Measurements from ENCODE around the gene NOMO2. TPM values are rescaled to one million over a fixed set of nuclear protein-coding genes. Genes with fewer than 3 reads are reported as not detected.
"Not testable (repeated sequence)": the region's sequence is repeated elsewhere in the genome, so short reads cannot be mapped to it uniquely, and the experiment has no call there.

Gene NOMO2
- polyA plus RNA-seq, 2 of the 4 experiments (the other 2 are of a cell fraction), result 96.0 to 123 TPM

- ATAC-seq; H3K4me1 ChIP-seq; POLR2A ChIA-PET; FAIRE-seq; H3K9me3 ChIP-seq; H3K4me3 ChIP-seq; H3K4me2 ChIP-seq; H3K27ac ChIP-seq; DNase-seq (ENCODE audit: low read depth in 1 of 2, low spot score in 1 of 2); CTCF ChIA-PET: not testable (repeated sequence)
- 74% methylated on average over 12 of the region's 13 CpGs for WGBS (ENCODE audit: missing lambda C conversion rate)
These were observed 13.5 kb upstream of the NOMO2 start for GRCh38 chr16:18575298-18575917.

GRCh38 chr16:18573887-18574286, 12.0 kb upstream of the NOMO2 start:
- CTCF ChIA-PET; H3K4me2 ChIP-seq; H3K9me3 ChIP-seq; H3K27ac ChIP-seq; H3K4me3 ChIP-seq; FAIRE-seq; DNase-seq (ENCODE audit: low read depth in 1 of 2, low spot score in 1 of 2); ATAC-seq; POLR2A ChIA-PET; H3K4me1 ChIP-seq: not testable (repeated sequence)
- 81% methylated on average over 4 of the region's 7 CpGs for WGBS (ENCODE audit: missing lambda C conversion rate)

- H3K4me1 ChIP-seq; CTCF ChIA-PET; DNase-seq (ENCODE audit: low read depth in 1 of 2, low spot score in 1 of 2); POLR2A ChIA-PET; ATAC-seq; FAIRE-seq; H3K4me3 ChIP-seq; H3K9me3 ChIP-seq; H3K27ac ChIP-seq; H3K4me2 ChIP-seq: not testable (repeated sequence)
- 75% methylated on average over 8 of the region's 8 CpGs for WGBS (ENCODE audit: missing lambda C conversion rate)
These were observed 11.1 kb upstream of the NOMO2 start for GRCh38 chr16:18572973-18573372.

- ATAC-seq, result peak; percentile 31 to 56; a peak in 4 of 6 replicates
- FAIRE-seq; DNase-seq (ENCODE audit: low read depth in 1 of 2, low spot score in 1 of 2); POLR2A ChIA-PET; H3K9me3 ChIP-seq; CTCF ChIA-PET; H3K4me1 ChIP-seq: not testable (repeated sequence)
- 24% methylated on average over 7 of the region's 13 CpGs for WGBS (ENCODE audit: missing lambda C conversion rate)
- peak overlapping the region; percentile 63 for H3K4me2 ChIP-seq
- H3K4me3 ChIP-seq, result peak overlapping the region; percentile 32; the same call in 1 of the 3 replicates
- peak overlapping the region in 1 of 2 experiments; percentile 25; a peak in 1 of 6 replicates for H3K27ac ChIP-seq
These were observed 9.5 kb upstream of the NOMO2 start for GRCh38 chr16:18571307-18571850.

- H3K4me1 ChIP-seq; H3K9me3 ChIP-seq; FAIRE-seq; CTCF ChIA-PET; POLR2A ChIA-PET; DNase-seq (ENCODE audit: low read depth in 1 of 2, low spot score in 1 of 2): not testable (repeated sequence)
- Histone ChIP-seq H3K27ac (peak overlapping the region in 1 of 2 experiments; percentile 43; a peak in 1 of 6 replicates), H3K4me2 (peak overlapping the region; percentile 63), H3K4me3 (peak overlapping the region; percentile 32; the same call in 1 of the 3 replicates)
- 64% methylated on average over 12 of the region's 46 CpGs for WGBS (ENCODE audit: missing lambda C conversion rate)
- peak; percentile 84 to 92 for ATAC-seq
These were observed 8.8 kb upstream of the NOMO2 start for GRCh38 chr16:18570529-18571306.

GRCh38 chr16:18560416-18561220, 1.3 kb downstream of the NOMO2 start:
- DNase-seq (ENCODE audit: low read depth in 1 of 2, low spot score in 1 of 2); ATAC-seq; FAIRE-seq; CTCF ChIA-PET; H3K4me1 ChIP-seq; H3K9me3 ChIP-seq; POLR2A ChIA-PET: not testable (repeated sequence)
- Histone ChIP-seq H3K27ac (0 out of 6 replicates have a peak overlapping the region, but pooled peaks of 1 of the 2 experiments have one; percentile 54), H3K4me2 (peak overlapping the region; percentile 69), H3K4me3 (peak overlapping the region; percentile 55)
- 53% methylated on average over 14 of the region's 16 CpGs for WGBS (ENCODE audit: missing lambda C conversion rate)

GRCh38 chr16:18553671-18554070, 8.2 kb downstream of the NOMO2 start:
- POLR2A ChIA-PET, FAIRE-seq: not testable (repeated sequence)
- 92% methylated on average over 1 of the region's 5 CpGs for WGBS (ENCODE audit: missing lambda C conversion rate)

GRCh38 chr16:18547382-18547781, 14.5 kb downstream of the NOMO2 start:
- DNase-seq (ENCODE audit: low read depth in 1 of 2, low spot score in 1 of 2); POLR2A ChIA-PET; H3K4me3 ChIP-seq; H3K4me2 ChIP-seq; ATAC-seq; H3K27ac ChIP-seq; FAIRE-seq; H3K4me1 ChIP-seq; H3K9me3 ChIP-seq; CTCF ChIA-PET: not testable (repeated sequence)
- 79% methylated on average over 4 of the region's 6 CpGs for WGBS (ENCODE audit: missing lambda C conversion rate)

More at GRCh38 chr16:18553671-18554070, 8.2 kb downstream of the NOMO2 start:
- H3K4me1 ChIP-seq; H3K4me2 ChIP-seq; DNase-seq (ENCODE audit: low read depth in 1 of 2, low spot score in 1 of 2); CTCF ChIA-PET; H3K9me3 ChIP-seq; H3K4me3 ChIP-seq; ATAC-seq; H3K27ac ChIP-seq: not testable (repeated sequence)

GRCh38 chr16:18546853-18547252, 15.0 kb downstream of the NOMO2 start:
- H3K9me3 ChIP-seq; H3K27ac ChIP-seq; CTCF ChIA-PET; H3K4me2 ChIP-seq; ATAC-seq; H3K4me3 ChIP-seq; H3K4me1 ChIP-seq; FAIRE-seq; DNase-seq (ENCODE audit: low read depth in 1 of 2, low spot score in 1 of 2); POLR2A ChIA-PET: not testable (repeated sequence)
- no CpG with 5 or more reads among the region's 5 CpGs for WGBS (ENCODE audit: missing lambda C conversion rate)

- H3K9me3 ChIP-seq; ATAC-seq; H3K27ac ChIP-seq; POLR2A ChIA-PET; CTCF ChIA-PET; DNase-seq (ENCODE audit: low read depth in 1 of 2, low spot score in 1 of 2); H3K4me3 ChIP-seq; H3K4me2 ChIP-seq; H3K4me1 ChIP-seq; FAIRE-seq: not testable (repeated sequence)
- WGBS (ENCODE audit: missing lambda C conversion rate), result 83% methylated on average over 4 of the region's 6 CpGs
These were observed 17.4 kb downstream of the NOMO2 start for GRCh38 chr16:18544232-18545081.
